ENCODE data around the gene MGMT.

The MGMT gene

GRCh38 chr10:129780198-129780597, 313.2 kb downstream of the MGMT start:
- in situ Hi-C loops (cut with HindIII; ENCODE audit: low sequenced_read_pairs) = no loop called here

GRCh38 chr10:129780901-129781795, 314.1 kb downstream of the MGMT start:
- no peak overlapping the region for H3K4me3 ChIP-seq (ENCODE audit: low read depth, low read length)
- in situ Hi-C loops (cut with HindIII; ENCODE audit: low sequenced_read_pairs) = no loop called here
- DNase-seq (ENCODE audit: low read depth) = no peak
- TF ChIP-seq, protein P1, sequence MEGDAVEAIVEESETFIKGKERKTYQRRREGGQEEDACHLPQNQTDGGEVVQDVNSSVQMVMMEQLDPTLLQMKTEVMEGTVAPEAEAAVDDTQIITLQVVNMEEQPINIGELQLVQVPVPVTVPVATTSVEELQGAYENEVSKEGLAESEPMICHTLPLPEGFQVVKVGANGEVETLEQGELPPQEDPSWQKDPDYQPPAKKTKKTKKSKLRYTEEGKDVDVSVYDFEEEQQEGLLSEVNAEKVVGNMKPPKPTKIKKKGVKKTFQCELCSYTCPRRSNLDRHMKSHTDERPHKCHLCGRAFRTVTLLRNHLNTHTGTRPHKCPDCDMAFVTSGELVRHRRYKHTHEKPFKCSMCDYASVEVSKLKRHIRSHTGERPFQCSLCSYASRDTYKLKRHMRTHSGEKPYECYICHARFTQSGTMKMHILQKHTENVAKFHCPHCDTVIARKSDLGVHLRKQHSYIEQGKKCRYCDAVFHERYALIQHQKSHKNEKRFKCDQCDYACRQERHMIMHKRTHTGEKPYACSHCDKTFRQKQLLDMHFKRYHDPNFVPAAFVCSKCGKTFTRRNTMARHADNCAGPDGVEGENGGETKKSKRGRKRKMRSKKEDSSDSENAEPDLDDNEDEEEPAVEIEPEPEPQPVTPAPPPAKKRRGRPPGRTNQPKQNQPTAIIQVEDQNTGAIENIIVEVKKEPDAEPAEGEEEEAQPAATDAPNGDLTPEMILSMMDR (IDR thresholded peaks at IDR 0.05; ENCODE audit: low read depth, low read length, missing control alignments) = no peak

More at GRCh38 chr10:129780198-129780597, 313.2 kb downstream of the MGMT start:
- TF ChIP-seq, protein P1 (IDR thresholded peaks at IDR 0.05; ENCODE audit: low read depth, low read length, missing control alignments) = no peak
- DNase-seq (ENCODE audit: low read depth) = no peak
- H3K4me3 ChIP-seq (ENCODE audit: low read depth, low read length) = no peak overlapping the region

DNA sequence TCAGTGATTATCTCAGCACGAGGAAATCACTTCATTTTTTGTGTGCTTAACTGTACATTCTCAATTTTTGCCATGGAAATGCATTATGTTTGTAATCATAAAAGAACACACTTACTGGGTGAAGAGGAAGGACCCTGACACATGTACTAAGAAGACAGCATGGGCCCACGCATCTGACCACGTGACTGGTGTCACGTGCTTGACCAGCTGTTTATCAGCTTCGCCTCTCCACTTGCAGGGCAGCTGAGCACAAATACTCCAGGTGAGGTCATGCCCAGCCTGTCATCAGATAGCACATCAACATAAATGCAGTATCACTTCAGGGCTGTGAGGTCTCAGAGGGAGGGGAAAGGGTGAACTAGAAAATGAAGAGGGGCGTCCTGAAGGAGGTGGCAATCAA, 317.2 kb downstream of the MGMT start:
- no peak overlapping the region for H3K4me3 ChIP-seq (ENCODE audit: low read depth, low read length)
- in situ Hi-C loops (cut with HindIII; ENCODE audit: low sequenced_read_pairs) = no loop called here
- TF ChIP-seq, protein P1 (IDR thresholded peaks at IDR 0.05; ENCODE audit: low read depth, low read length, missing control alignments) = no peak
- DNase-seq (ENCODE audit: low read depth) = no peak

DNA sequence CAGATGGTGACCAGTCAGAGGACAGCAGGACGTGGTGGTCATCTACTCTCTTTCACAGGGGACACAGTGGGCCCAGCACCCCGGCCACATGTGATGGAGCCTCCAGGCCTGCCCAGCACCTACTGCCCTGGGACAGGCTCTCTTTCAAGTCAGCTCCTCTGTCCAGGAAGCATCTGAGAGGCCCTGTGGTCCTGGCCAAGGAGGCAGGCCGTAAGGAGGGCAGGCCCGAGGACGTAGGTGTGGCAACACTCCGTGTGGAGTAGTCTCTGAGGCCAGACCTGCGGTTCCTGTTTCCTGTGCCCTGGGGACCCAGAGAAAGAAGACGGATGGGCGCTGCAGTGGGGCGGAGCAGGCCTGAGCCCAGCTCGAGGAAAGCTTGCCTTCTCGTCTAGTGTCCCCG, 317.9 kb downstream of the MGMT start:
- no peak for DNase-seq (ENCODE audit: low read depth)
- TF ChIP-seq, protein P1 (IDR thresholded peaks at IDR 0.05; ENCODE audit: low read depth, low read length, missing control alignments) = no peak
- H3K4me3 ChIP-seq (ENCODE audit: low read depth, low read length) = no peak overlapping the region
- in situ Hi-C loops (cut with HindIII; ENCODE audit: low sequenced_read_pairs) = no loop called here

GRCh38 chr10:129785536-129785981, 318.5 kb downstream of the MGMT start:
- TF ChIP-seq, protein P1 (IDR thresholded peaks at IDR 0.05; ENCODE audit: low read depth, low read length, missing control alignments) = no peak
- DNase-seq (ENCODE audit: low read depth) = no peak
- H3K4me3 ChIP-seq (ENCODE audit: low read depth, low read length) = no peak overlapping the region
- in situ Hi-C loops (cut with HindIII; ENCODE audit: low sequenced_read_pairs) = no loop called here

GRCh38 chr10:129786216-129786615, 319.2 kb downstream of the MGMT start:
- no peak for DNase-seq (ENCODE audit: low read depth)
- TF ChIP-seq, protein P1 (IDR thresholded peaks at IDR 0.05; ENCODE audit: low read depth, low read length, missing control alignments) = no peak
- in situ Hi-C loops (cut with HindIII; ENCODE audit: low sequenced_read_pairs) = no loop called here

More at GRCh38 chr10:129786216-129786615, 319.2 kb downstream of the MGMT start:
- H3K4me3 ChIP-seq (ENCODE audit: low read depth, low read length) = no peak overlapping the region
